Measurements from ENCODE around the gene PPP1R7. TPM values are rescaled to one million over a fixed set of nuclear protein-coding genes. Genes with fewer than 3 reads are reported as not detected.

PPP1R7 gene
- total and polyA plus RNA-seq, 10 donors, result 36.1 to 89.3 (median 48.8) TPM

DNA sequence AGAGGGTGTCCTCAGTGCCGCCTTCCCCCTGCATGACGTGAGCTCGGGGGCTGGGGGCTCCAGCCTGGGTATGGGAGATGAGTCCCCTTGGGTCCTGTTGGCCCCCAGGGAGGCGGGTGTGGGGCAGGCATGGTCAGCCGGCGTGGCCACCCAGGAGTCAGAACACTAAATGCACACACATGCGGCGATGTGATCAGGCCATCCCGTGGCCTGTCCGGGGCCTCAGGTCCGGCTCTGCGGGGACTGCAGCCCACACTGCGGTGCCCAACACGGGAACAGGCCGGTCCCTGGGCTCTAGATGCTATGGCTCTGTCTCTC is 52.0 kb downstream of the PPP1R7 start:
- WGBS, 5 donors, result 87 to 97% (median 91%) methylated on average over 4 to 15 of the region's 15 CpGs
- no peaks in the 10 kb centered on the region for H3K9me3 ChIP-seq
- H3K27ac ChIP-seq, result no peak overlapping the region
- H3K4me1 ChIP-seq, result no peaks in the 10 kb centered on the region
- TF ChIP-seq, protein P1, sequence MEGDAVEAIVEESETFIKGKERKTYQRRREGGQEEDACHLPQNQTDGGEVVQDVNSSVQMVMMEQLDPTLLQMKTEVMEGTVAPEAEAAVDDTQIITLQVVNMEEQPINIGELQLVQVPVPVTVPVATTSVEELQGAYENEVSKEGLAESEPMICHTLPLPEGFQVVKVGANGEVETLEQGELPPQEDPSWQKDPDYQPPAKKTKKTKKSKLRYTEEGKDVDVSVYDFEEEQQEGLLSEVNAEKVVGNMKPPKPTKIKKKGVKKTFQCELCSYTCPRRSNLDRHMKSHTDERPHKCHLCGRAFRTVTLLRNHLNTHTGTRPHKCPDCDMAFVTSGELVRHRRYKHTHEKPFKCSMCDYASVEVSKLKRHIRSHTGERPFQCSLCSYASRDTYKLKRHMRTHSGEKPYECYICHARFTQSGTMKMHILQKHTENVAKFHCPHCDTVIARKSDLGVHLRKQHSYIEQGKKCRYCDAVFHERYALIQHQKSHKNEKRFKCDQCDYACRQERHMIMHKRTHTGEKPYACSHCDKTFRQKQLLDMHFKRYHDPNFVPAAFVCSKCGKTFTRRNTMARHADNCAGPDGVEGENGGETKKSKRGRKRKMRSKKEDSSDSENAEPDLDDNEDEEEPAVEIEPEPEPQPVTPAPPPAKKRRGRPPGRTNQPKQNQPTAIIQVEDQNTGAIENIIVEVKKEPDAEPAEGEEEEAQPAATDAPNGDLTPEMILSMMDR (IDR thresholded peaks at IDR 0.05 in 8 of 11, conservative IDR thresholded peaks at IDR 0.05 in 3 of 11), result no peak
- no peak for TF ChIP-seq POLR2AphosphoS5 (IDR thresholded peaks at IDR 0.05)
- no peak for DNase-seq
- H3K27me3 ChIP-seq (replicated peaks in 1 of 7), result no peaks in the 10 kb centered on the region
- H3K4me3 ChIP-seq, result no peak overlapping the region
- intact Hi-C loops (cut with DNase I; ENCODE audit: low total_unique reads), result no loop called here
- H3K36me3 ChIP-seq, result no peaks in the 10 kb centered on the region

- Histone ChIP-seq H3K36me3 (no peaks in the 10 kb centered on the region), H3K9me3 (no peaks in the 10 kb centered on the region), H3K27ac (no peak overlapping the region), H3K4me1 (no peaks in the 10 kb centered on the region), H3K27me3 (replicated peaks in 1 of 7) (no peaks in the 10 kb centered on the region), H3K4me3 (no peak overlapping the region)
- no peak for TF ChIP-seq POLR2A (IDR thresholded peaks at IDR 0.05)
- TF ChIP-seq, protein P1 (IDR thresholded peaks at IDR 0.05 in 8 of 11, conservative IDR thresholded peaks at IDR 0.05 in 3 of 11), result no peak
- TF ChIP-seq POLR2AphosphoS5 (IDR thresholded peaks at IDR 0.05), result no peak
- intact Hi-C loops (cut with DNase I; ENCODE audit: low total_unique reads), result no loop called here
- DNase-seq, result no peak
- 86 to 99% (median 88%) methylated on average over 7 to 9 of the region's 9 CpGs for WGBS, 5 donors
These were observed 52.4 kb downstream of the PPP1R7 start for GRCh38 chr2:241202681-241203080.

GRCh38 chr2:241203218-241204009 is 53.1 kb downstream of the PPP1R7 start:
- 92 to 97% (median 95%) methylated on average over 18 to 27 of the region's 27 CpGs for WGBS, 5 donors
- TF ChIP-seq, protein P1 (IDR thresholded peaks at IDR 0.05 in 8 of 11, conservative IDR thresholded peaks at IDR 0.05 in 3 of 11), result no peak
- no peak for TF ChIP-seq POLR2AphosphoS5 (IDR thresholded peaks at IDR 0.05)
- TF ChIP-seq POLR2A (IDR thresholded peaks at IDR 0.05), result no peak
- Histone ChIP-seq H3K27ac (no peak overlapping the region), H3K27me3 (replicated peaks in 1 of 7) (no peaks in the 10 kb centered on the region), H3K4me1 (no peaks in the 10 kb centered on the region), H3K36me3 (no peaks in the 10 kb centered on the region), H3K9me3 (no peaks in the 10 kb centered on the region), H3K4me3 (no peak overlapping the region)
- intact Hi-C loops (cut with DNase I; ENCODE audit: low total_unique reads), result no loop called here
- no peak for DNase-seq

GRCh38 chr2:241204010-241204384 is 53.7 kb downstream of the PPP1R7 start:
- intact Hi-C loops (cut with DNase I; ENCODE audit: low total_unique reads), result no loop called here
- Histone ChIP-seq H3K4me3 (no peak overlapping the region), H3K27me3 (replicated peaks in 1 of 7) (no peaks in the 10 kb centered on the region), H3K27ac (no peak overlapping the region), H3K36me3 (no peaks in the 10 kb centered on the region), H3K9me3 (no peaks in the 10 kb centered on the region), H3K4me1 (no peaks in the 10 kb centered on the region)
- WGBS, 5 donors, result 88 to 93% (median 90%) methylated on average over 8 to 10 of the region's 10 CpGs
- no peak for DNase-seq
- TF ChIP-seq POLR2AphosphoS5 (IDR thresholded peaks at IDR 0.05) (no peak), POLR2A (IDR thresholded peaks at IDR 0.05) (no peak)
- TF ChIP-seq, protein P1 (IDR thresholded peaks at IDR 0.05 in 8 of 11, conservative IDR thresholded peaks at IDR 0.05 in 3 of 11), result no peak
